C4-2B (cell line): ENCODE data around the gene SLC22A4.

Source experiments
- H3K27ac ChIP-seq: fragments of 450-650 bp; 2 replicates; pipeline ENCODE4 v1.5.1; 2017
- ZFX ChIP-seq: fragments of 450-650 bp; IDR thresholded peaks from 2 replicates; pipeline ENCODE4 v1.6.1; 2017
- TF ChIP-seq, protein P1 (sequence below): fragments of 450-650 bp; conservative IDR thresholded peaks from 2 replicates; pipeline ENCODE4 v1.5.1; 2017; ENCODE audit warnings: mild to moderate bottlenecking

The SLC22A4 gene

DNA sequence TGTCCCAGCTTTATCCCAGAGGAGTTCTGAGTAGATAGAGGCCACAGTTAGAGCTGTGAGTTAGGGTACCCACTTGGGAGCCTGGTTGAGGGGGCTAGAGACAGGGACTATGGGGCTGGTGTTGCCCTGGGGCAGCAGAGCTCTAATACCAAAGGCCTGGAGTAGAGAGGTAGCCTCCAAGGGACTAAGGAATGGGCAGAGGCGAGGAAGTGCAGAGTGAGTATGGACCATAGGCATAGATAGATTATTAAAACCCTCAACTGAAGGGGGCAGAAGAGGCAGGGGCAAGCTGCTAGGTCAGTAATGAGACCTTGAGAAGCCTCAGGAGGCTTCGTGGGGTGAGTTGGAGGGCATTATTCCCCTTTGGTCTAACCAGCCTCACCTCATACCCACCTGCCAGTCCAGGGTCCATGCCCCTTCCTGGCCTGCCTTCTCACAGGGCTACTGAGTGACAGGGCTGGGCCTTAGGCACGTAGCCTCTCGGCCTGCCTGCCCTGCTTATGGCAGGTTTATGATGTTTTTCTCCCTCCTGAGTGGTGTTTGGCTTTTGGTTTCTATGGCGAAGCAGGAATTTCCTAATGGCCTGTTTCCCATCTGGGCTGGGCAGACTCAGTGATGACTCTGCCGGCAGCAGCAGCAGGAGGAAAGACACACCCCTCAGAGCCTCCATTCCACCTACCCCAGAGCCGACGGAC, 28.7 kb upstream of the SLC22A4 start:
- TF ChIP-seq ZFX = no peak
- TF ChIP-seq, protein P1, sequence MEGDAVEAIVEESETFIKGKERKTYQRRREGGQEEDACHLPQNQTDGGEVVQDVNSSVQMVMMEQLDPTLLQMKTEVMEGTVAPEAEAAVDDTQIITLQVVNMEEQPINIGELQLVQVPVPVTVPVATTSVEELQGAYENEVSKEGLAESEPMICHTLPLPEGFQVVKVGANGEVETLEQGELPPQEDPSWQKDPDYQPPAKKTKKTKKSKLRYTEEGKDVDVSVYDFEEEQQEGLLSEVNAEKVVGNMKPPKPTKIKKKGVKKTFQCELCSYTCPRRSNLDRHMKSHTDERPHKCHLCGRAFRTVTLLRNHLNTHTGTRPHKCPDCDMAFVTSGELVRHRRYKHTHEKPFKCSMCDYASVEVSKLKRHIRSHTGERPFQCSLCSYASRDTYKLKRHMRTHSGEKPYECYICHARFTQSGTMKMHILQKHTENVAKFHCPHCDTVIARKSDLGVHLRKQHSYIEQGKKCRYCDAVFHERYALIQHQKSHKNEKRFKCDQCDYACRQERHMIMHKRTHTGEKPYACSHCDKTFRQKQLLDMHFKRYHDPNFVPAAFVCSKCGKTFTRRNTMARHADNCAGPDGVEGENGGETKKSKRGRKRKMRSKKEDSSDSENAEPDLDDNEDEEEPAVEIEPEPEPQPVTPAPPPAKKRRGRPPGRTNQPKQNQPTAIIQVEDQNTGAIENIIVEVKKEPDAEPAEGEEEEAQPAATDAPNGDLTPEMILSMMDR = no peak
- no peak overlapping the region for H3K27ac ChIP-seq

- TF ChIP-seq, protein P1 = no peak
- TF ChIP-seq ZFX = no peak
- H3K27ac ChIP-seq = no peak overlapping the region
Observed at GRCh38 chr5:132266031-132266835, 28.0 kb upstream of the SLC22A4 start.

- H3K27ac ChIP-seq = no peak overlapping the region
- TF ChIP-seq, protein P1 = no peak
- no peak for TF ChIP-seq ZFX
Observed at GRCh38 chr5:132266836-132267160, 27.4 kb upstream of the SLC22A4 start.

GRCh38 chr5:132267166-132267739, 26.9 kb upstream of the SLC22A4 start:
- TF ChIP-seq, protein P1 = no peak
- TF ChIP-seq ZFX = no peak
- H3K27ac ChIP-seq = no peak overlapping the region

DNA sequence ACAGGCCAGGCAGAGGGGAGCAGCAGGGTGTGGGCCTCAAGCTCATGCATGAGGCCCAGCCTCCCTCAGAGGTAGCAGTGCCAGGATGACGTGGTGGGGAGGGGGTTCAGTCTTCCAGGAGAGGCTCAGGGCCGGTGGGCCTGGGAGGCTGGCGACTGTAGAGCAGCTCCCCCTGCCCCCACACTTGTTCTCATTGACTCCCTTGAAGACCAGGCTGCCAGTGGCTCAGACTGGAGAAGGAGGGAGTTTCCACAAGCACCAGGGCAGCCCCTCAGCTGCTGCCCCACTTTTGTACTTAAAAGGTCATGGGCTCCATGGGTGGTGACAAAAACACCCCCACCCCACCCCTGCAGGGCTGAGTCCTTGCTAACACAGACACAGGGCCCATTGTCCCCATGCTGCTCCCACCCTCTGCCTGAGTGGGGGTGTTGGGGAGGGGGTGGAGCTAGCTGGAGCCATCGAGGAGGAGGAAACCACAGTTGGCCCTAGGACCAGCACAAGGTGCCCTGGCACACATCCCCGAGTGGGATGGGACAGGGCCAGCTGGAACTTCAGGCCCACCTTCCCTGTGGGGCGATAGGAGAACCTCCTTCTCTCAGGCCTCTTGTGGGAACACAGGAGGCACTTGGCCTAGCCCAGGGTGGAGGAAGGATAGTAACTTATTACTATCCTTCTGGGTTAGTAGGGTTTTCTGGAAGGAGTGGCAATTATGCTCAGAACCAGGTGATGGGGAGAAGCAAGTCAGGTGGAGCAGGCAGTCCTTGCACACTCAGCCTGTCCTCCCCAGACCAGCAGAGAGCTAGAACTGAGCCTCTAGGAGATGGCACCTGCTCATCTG, 26.0 kb upstream of the SLC22A4 start:
- H3K27ac ChIP-seq = no peak overlapping the region
- TF ChIP-seq, protein P1 = no peak
- no peak for TF ChIP-seq ZFX

DNA sequence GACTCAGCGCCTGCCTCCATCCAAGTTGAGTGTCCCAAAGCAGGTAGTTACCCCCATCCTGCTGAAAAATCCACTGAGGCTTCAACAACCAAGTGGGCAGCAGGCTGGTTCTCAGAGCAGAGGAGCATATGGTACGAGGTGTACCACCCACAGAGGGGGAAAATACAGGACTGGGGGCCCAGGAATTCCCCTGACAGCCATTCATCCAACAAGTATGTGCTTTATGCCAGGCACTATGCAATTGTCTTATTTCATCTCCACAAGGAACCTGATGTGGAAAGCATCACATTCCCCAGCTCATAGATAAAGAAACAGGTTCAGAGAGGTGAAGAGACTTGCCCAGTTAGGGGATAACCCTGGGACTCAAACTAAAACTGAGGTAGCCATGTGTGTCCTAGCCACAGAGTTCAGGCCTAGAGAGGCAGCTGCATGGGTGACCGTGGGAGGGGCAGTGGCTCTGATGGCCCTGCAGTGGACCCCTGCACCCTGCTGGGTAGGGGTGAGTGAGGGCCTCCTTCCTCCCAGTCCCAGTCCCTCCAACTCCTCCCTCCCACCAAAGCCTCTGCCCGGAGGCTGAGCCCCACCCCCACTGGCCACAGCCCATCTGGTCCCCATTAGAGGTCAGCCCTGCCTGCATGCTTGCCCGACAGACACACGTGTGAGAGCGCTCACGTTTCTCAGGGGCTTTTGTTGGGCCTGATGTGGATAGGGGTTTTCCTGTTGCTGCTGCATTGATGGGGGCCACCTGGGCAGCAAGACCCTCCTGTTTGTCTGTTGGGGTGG, 25.2 kb upstream of the SLC22A4 start:
- TF ChIP-seq, protein P1 = no peak
- no peak for TF ChIP-seq ZFX
- no peak overlapping the region for H3K27ac ChIP-seq
